Smooth muscle cell (in vitro differentiated cells): ENCODE results near the gene STK39. TPM values are rescaled to one million over a fixed set of nuclear protein-coding genes. Genes with fewer than 3 reads are reported as not detected.

Source experiments
- DNase-seq: peaks from one replicate; lab custom pipeline; 2025; ENCODE audit not compliant: unreplicated experiment; lab: John Stamatoyannopoulos, UW
- H2AFZ ChIP-seq: fragments of 200-600 bp; sonication (generic); 2 replicates; pipeline ENCODE4 v1.6.0; 2016; ENCODE audit warnings: antibody characterized with exemption, low read depth, mild to moderate bottlenecking
- H3F3A ChIP-seq: fragments of 200-600 bp; sonication (generic); 2 replicates; pipeline ENCODE4 v1.6.0; 2017; ENCODE audit warnings: antibody characterized with exemption, low read depth
- H3K27ac ChIP-seq: fragments of 200-600 bp; sonication (generic); 2 replicates; pipeline ENCODE4 v1.5.1; 2016; ENCODE audit warnings: low read depth, mild to moderate bottlenecking
- H3K27me3 ChIP-seq: fragments of 200-600 bp; sonication (generic); 2 replicates; pipeline ENCODE4 v1.6.1; 2016; ENCODE audit warnings: low read depth, mild to moderate bottlenecking
- H3K36me3 ChIP-seq: fragments of 200-600 bp; sonication (generic); 2 replicates; pipeline ENCODE4 v1.5.1; 2016; ENCODE audit warnings: low read depth
- H3K4me1 ChIP-seq: fragments of 200-600 bp; sonication (generic); 2 replicates; pipeline ENCODE4 v1.5.1; 2016; ENCODE audit warnings: low read depth
- H3K4me2 ChIP-seq: fragments of 200-600 bp; sonication (generic); 2 replicates; pipeline ENCODE4 v1.6.0; 2016; ENCODE audit warnings: mild to moderate bottlenecking
- H3K4me3 ChIP-seq: fragments of 200-600 bp; sonication (generic); 2 replicates; pipeline ENCODE4 v1.5.1; 2016; ENCODE audit warnings: mild to moderate bottlenecking
- H3K79me2 ChIP-seq: fragments of 200-600 bp; sonication (generic); 2 replicates; pipeline ENCODE4 v1.6.0; 2016; ENCODE audit warnings: low read depth, mild to moderate bottlenecking
- H3K9ac ChIP-seq: fragments of 200-600 bp; sonication (generic); 2 replicates; pipeline ENCODE4 v1.6.0; 2016; ENCODE audit warnings: low read depth
- H3K9me3 ChIP-seq: fragments of 200-600 bp; sonication (generic); replicated peaks from 2 replicates; pipeline ENCODE4 v1.5.1; 2016; ENCODE audit warnings: low read depth
- H4K20me1 ChIP-seq: fragments of 200-600 bp; sonication (generic); 2 replicates; pipeline ENCODE4 v1.6.0; 2016; ENCODE audit warnings: low read depth
- WGBS: methylation state at CpG from one replicate; pipeline ENCODE4 v1.1.7; 2016; ENCODE audit warnings: low lambda C conversion rate; 5-methylcytosine and 5-hydroxymethylcytosine counted together
- polyA plus RNA-seq: library from polyadenylated mRNA; unstranded; fragments of >200 nt; fragmentation: Nextera tagmentation; extraction: Ambion mirVana; gene quantifications from 2 replicates; pipeline ENCODE4 v1.2.1, GENCODE V29; 2016
- total RNA-seq: library from RNA; depleted of rRNA; stranded (reverse); fragments of >200 nt; gene quantifications from 2 replicates; pipeline ENCODE4 v1.2.3, GENCODE V29; 2014
- TF ChIP-seq, protein P1 (sequence below): fragments of 200-600 bp; sonication (generic); IDR thresholded peaks from 2 replicates; pipeline ENCODE4 v1.5.1; 2017; ENCODE audit warnings: borderline replicate concordance, mild to moderate bottlenecking, antibody characterized with exemption; ENCODE audit not compliant: insufficient read depth, poor library complexity, severe bottlenecking

The STK39 gene
- total and polyA plus RNA-seq, 2 experiments from 2014 or later = 21.1 to 37.8 TPM

DNA sequence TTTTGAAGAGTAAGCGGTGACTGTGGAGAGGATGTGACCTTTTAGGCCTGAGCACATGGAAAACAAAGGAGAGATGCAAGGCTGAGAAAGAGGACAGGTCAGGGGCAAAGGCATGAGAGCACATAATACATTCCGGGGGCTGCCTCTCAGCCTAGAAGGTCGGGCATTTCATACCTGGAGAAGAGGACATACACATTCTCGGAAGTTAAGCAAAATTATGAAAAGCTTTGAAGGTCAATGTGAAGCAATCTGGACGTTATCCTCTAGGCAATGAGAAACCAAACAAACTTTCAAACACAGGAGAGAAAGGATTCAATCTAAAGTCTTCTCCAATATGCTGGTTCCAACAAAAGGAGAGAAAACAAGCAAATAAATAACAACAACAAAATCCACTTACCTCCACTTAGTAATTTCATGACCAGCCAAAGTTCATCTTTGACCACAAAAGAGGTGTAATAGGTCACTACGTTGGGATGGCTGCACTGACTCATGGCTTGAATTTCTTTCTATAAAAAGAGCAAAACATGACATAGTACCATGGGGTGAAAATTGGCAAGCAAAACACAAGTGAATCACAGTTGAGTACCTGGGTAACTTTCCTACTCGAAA lies 80.4 kb downstream of the STK39 start:
- H3K9ac ChIP-seq = no peak overlapping the region
- no peak overlapping the region for H3K4me2 ChIP-seq
- H3K4me3 ChIP-seq = no peak overlapping the region
- TF ChIP-seq, protein P1, sequence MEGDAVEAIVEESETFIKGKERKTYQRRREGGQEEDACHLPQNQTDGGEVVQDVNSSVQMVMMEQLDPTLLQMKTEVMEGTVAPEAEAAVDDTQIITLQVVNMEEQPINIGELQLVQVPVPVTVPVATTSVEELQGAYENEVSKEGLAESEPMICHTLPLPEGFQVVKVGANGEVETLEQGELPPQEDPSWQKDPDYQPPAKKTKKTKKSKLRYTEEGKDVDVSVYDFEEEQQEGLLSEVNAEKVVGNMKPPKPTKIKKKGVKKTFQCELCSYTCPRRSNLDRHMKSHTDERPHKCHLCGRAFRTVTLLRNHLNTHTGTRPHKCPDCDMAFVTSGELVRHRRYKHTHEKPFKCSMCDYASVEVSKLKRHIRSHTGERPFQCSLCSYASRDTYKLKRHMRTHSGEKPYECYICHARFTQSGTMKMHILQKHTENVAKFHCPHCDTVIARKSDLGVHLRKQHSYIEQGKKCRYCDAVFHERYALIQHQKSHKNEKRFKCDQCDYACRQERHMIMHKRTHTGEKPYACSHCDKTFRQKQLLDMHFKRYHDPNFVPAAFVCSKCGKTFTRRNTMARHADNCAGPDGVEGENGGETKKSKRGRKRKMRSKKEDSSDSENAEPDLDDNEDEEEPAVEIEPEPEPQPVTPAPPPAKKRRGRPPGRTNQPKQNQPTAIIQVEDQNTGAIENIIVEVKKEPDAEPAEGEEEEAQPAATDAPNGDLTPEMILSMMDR = no peak
- peaks cover 31% of the 10 kb centered on the region for H3K79me2 ChIP-seq
- no peaks in the 10 kb centered on the region for H3K9me3 ChIP-seq
- peaks cover 12% of the 10 kb centered on the region for H4K20me1 ChIP-seq
- no peak overlapping the region for H3K27ac ChIP-seq
- H3K27me3 ChIP-seq = no peaks in the 10 kb centered on the region
- H3F3A ChIP-seq = no peaks in the 10 kb centered on the region
- H3K36me3 ChIP-seq = peaks cover 8% of the 10 kb centered on the region
- peaks cover 29% of the 10 kb centered on the region for H3K4me1 ChIP-seq
- no peak overlapping the region for H2AFZ ChIP-seq
- no peak for DNase-seq
- 78% methylated on average over 7 of the region's 7 CpGs for WGBS

- Histone ChIP-seq H3K36me3 (peaks cover 8% of the 10 kb centered on the region), H3F3A (no peaks in the 10 kb centered on the region), H3K9ac (no peak overlapping the region), H3K27me3 (no peaks in the 10 kb centered on the region), H2AFZ (no peak overlapping the region), H3K27ac (no peak overlapping the region), H3K4me1 (peaks cover 29% of the 10 kb centered on the region), H4K20me1 (peaks cover 12% of the 10 kb centered on the region), H3K4me3 (no peak overlapping the region), H3K79me2 (peaks cover 31% of the 10 kb centered on the region), H3K9me3 (no peaks in the 10 kb centered on the region), H3K4me2 (no peak overlapping the region)
- DNase-seq = no peak
- WGBS = 67% methylated on average over 3 of the region's 3 CpGs
- TF ChIP-seq, protein P1 = no peak
Observed at GRCh38 chr2:168165985-168166901, 81.2 kb downstream of the STK39 start.

DNA sequence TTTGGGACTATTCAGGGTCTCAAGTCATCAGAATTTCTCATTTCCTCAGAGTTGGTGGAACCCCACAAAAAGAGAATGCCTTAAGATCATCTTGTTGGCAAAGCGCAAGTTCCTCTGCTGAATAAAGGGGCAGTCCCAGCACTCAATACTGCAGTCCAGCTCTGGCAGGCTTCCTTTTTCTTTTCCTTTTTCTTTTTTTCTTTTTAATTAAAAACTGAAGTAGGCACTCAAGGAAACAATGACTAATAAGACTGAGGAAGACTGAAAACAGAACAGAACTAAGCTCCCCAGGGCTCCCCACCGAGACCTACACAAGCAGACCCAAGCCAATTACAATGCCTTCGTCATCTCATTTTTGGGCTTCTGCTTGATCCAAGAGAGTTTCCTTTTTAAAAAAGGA lies 82.0 kb downstream of the STK39 start:
- no peak overlapping the region for H3K9ac ChIP-seq
- no peaks in the 10 kb centered on the region for H3K9me3 ChIP-seq
- no peaks in the 10 kb centered on the region for H3F3A ChIP-seq
- TF ChIP-seq, protein P1 = no peak
- no peak overlapping the region for H3K4me3 ChIP-seq
- H3K4me2 ChIP-seq = no peak overlapping the region
- H3K27ac ChIP-seq = peak overlapping the region; percentile 36
- peaks cover 8% of the 10 kb centered on the region for H3K36me3 ChIP-seq
- H3K79me2 ChIP-seq = peaks cover 23% of the 10 kb centered on the region
- no peak overlapping the region for H2AFZ ChIP-seq
- no peaks in the 10 kb centered on the region for H3K27me3 ChIP-seq
- no peak for DNase-seq
- peaks cover 12% of the 10 kb centered on the region for H4K20me1 ChIP-seq
- WGBS = 63% methylated on average over 3 of the region's 3 CpGs
- H3K4me1 ChIP-seq = peaks cover 25% of the 10 kb centered on the region
